Measurements from ENCODE around the gene IQCH. TPM values are rescaled to one million over a fixed set of nuclear protein-coding genes. Genes with fewer than 3 reads are reported as not detected.

The IQCH gene
- total and polyA plus RNA-seq, 9 of the 15 experiments (the other 6 are each of a cell fraction or from before 2014, with no cell fraction given) = 1.8 to 3.9 (median 2.7) TPM

- TF ChIP-seq YY1 (IDR thresholded peaks at IDR 0.05; ENCODE audit: borderline replicate concordance in 1 of 3, control insufficient read depth in 1 of 3, extremely low read depth in 1 of 3, insufficient read depth in 3 of 3, insufficient read length in 1 of 3, insufficient replicate concordance in 2 of 3, low read depth in 1 of 3, low read length in 2 of 3) (no peak), BDP1 (IDR thresholded peaks at IDR 0.05; ENCODE audit: insufficient read depth, insufficient read length) (no peak), POLR2AphosphoS5 (IDR thresholded peaks at IDR 0.05; ENCODE audit: control insufficient read depth, insufficient read depth, low read depth, low read length) (0 out of 2 replicates have a peak, but pooled peaks have one; percentile 4), EZH2 (IDR thresholded peaks at IDR 0.05; ENCODE audit: borderline replicate concordance, low read depth, low read length) (no peak), ZNF23 (CRISPR knock-in tag; IDR thresholded peaks at IDR 0.05) (no peak), LARP7 (IDR thresholded peaks at IDR 0.05) (no peak), KDM1A (IDR thresholded peaks at IDR 0.05) (peak; percentile 39 to 44; a peak in 1 of 4 replicates), SNIP1 (IDR thresholded peaks at IDR 0.05; ENCODE audit: low read depth) (no peak), JUNB (CRISPR knock-in tag; conservative IDR thresholded peaks at IDR 0.05) (no peak), RBBP5 (IDR thresholded peaks at IDR 0.05; ENCODE audit: borderline replicate concordance, insufficient read depth, low read length, poor library complexity, severe bottlenecking) (no peak), CEBPB (tag; IDR thresholded peaks at IDR 0.05) (no peak), BRD4 (IDR thresholded peaks at IDR 0.05) (no peak)
- TF ChIP-seq, protein P1, sequence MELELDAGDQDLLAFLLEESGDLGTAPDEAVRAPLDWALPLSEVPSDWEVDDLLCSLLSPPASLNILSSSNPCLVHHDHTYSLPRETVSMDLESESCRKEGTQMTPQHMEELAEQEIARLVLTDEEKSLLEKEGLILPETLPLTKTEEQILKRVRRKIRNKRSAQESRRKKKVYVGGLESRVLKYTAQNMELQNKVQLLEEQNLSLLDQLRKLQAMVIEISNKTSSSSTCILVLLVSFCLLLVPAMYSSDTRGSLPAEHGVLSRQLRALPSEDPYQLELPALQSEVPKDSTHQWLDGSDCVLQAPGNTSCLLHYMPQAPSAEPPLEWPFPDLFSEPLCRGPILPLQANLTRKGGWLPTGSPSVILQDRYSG (tag; conservative IDR thresholded peaks at IDR 0.05; ENCODE audit: low read depth) = no peak
- TF ChIP-seq, protein P2, sequence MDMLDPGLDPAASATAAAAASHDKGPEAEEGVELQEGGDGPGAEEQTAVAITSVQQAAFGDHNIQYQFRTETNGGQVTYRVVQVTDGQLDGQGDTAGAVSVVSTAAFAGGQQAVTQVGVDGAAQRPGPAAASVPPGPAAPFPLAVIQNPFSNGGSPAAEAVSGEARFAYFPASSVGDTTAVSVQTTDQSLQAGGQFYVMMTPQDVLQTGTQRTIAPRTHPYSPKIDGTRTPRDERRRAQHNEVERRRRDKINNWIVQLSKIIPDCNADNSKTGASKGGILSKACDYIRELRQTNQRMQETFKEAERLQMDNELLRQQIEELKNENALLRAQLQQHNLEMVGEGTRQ (CRISPR knock-in tag; IDR thresholded peaks at IDR 0.05) = no peak
- TF ChIP-seq, protein P3, sequence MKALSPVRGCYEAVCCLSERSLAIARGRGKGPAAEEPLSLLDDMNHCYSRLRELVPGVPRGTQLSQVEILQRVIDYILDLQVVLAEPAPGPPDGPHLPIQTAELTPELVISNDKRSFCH (CRISPR knock-in tag; IDR thresholded peaks at IDR 0.05) = no peak
- TF ChIP-seq, protein P3 (tag; IDR thresholded peaks at IDR 0.05) = no peak
- TF ChIP-seq, protein P4, sequence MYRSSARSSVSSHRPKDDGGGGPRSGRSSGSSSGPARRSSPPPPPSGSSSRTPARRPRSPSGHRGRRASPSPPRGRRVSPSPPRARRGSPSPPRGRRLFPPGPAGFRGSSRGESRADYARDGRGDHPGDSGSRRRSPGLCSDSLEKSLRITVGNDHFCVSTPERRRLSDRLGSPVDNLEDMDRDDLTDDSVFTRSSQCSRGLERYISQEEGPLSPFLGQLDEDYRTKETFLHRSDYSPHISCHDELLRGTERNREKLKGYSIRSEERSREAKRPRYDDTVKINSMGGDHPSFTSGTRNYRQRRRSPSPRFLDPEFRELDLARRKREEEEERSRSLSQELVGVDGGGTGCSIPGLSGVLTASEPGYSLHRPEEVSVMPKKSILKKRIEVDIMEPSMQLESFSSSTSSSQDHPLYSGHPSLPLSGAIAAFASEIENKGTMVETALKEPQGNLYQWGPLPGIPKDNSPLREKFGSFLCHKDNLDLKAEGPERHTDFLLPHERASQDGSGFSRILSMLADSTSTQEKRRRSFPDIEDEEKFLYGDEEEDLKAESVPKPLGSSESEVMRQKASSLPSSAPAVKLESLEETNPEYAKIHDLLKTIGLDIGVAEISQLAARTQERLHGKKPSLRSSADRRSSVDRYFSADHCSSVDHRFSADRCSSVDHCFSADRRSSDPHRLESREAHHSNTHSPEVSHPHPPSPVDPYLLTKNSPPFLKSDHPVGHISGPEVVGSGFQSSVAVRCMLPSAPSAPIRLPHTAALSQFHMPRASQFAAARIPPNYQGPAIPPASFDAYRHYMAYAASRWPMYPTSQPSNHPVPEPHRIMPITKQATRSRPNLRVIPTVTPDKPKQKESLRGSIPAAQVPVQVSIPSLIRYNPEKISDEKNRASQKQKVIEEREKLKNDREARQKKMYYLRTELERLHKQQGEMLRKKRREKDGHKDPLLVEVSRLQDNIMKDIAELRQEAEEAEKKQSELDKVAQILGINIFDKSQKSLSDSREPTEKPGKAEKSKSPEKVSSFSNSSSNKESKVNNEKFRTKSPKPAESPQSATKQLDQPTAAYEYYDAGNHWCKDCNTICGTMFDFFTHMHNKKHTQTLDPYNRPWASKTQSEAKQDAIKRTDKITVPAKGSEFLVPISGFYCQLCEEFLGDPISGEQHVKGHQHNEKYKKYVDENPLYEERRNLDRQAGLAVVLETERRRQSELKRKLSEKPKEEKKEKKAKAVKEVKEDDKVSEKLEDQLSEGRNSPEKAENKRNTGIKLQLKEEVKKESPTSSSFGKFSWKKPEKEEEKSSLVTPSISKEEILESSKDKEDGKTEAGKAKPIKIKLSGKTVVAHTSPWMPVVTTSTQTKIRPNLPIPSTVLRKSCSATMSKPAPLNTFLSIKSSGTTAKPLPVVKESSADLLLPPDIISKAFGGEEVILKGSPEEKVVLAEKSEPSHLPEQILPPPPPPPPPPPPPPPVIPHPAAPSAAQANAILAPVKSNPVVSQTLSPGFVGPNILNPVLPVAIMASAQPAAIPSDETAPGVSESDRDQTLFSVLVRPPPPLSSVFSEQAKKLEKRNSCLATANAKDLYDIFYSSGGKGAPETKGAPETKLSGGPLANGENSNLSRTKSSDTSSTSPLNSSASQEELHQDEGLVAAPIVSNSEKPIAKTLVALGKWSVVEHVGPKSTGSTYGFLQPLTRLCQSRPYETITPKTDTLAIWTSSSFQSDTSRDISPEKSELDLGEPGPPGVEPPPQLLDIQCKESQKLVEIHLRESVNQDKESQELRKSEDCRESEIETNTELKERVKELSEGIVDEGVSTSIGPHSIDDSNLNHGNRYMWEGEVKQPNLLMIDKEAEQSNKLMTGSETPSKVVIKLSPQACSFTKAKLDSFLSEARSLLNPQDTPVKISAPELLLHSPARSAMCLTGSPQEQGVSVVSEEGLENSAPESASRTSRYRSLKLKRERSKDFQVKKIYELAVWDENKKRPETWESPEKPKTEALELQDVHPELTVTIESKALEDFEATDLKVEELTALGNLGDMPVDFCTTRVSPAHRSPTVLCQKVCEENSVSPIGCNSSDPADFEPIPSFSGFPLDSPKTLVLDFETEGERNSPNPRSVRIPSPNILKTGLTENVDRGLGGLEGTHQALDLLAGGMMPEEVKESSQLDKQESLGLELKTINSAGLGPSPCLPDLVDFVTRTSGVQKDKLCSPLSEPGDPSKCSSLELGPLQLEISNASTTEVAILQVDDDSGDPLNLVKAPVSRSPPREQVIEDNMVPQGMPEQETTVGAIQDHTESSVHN (IDR thresholded peaks at IDR 0.05; ENCODE audit: borderline replicate concordance in 1 of 2, low read depth in 1 of 2) = no peak
Measured at GRCh38 chr15:67520321-67521028, 265.9 kb downstream of the IQCH start (continued).

Data from K562 (cell line).